CD4-positive, alpha-beta T cell treated with Interleukin-17A for 4 hours (primary cell): ENCODE measurements around the gene ZFAND2A.
"Not testable (repeated sequence)": the region's sequence is repeated elsewhere in the genome, so short reads cannot be mapped to it uniquely, and the experiment has no call there.

Source experiments
- DNase-seq: peaks from one replicate; pipeline ENCODE4 v3.0.0-alpha.2; 2020; ENCODE audit warnings: mixed read lengths

ZFAND2A gene

GRCh38 chr7:1174881-1175596 is 15.0 kb upstream of the ZFAND2A start:
- DNase-seq, result no peak

GRCh38 chr7:1174002-1174401 is 14.0 kb upstream of the ZFAND2A start:
- no peak for DNase-seq

- no peak for DNase-seq
Measured at GRCh38 chr7:1172666-1173523, 12.9 kb upstream of the ZFAND2A start.

GRCh38 chr7:1171516-1171915 is 11.5 kb upstream of the ZFAND2A start:
- not testable (repeated sequence) for DNase-seq

- DNase-seq, result no peak
Measured at GRCh38 chr7:1170741-1171501, 10.9 kb upstream of the ZFAND2A start.

- peak; percentile 97 for DNase-seq
Measured at GRCh38 chr7:1169409-1170368, 9.7 kb upstream of the ZFAND2A start.

- no peak for DNase-seq
Measured at GRCh38 chr7:1168422-1168821, 8.4 kb upstream of the ZFAND2A start.

- no peak for DNase-seq
Measured at GRCh38 chr7:1164436-1164835, 4.4 kb upstream of the ZFAND2A start.

GRCh38 chr7:1163121-1163520 is 3.1 kb upstream of the ZFAND2A start:
- no peak for DNase-seq

- DNase-seq, result no peak
Measured at GRCh38 chr7:1160670-1161021, 650 bp upstream of the ZFAND2A start.

- not testable (repeated sequence) for DNase-seq
Measured at GRCh38 chr7:1159231-1159630, 765 bp downstream of the ZFAND2A start.

GRCh38 chr7:1158203-1159126 is 1.5 kb downstream of the ZFAND2A start:
- DNase-seq, result no peak

- no peak for DNase-seq
Measured at GRCh38 chr7:1156782-1157535, 3.0 kb downstream of the ZFAND2A start.

- DNase-seq, result not testable (repeated sequence)
Measured at GRCh38 chr7:1155818-1156781, 3.9 kb downstream of the ZFAND2A start.

- DNase-seq, result no peak
Measured at GRCh38 chr7:1154172-1154739, 5.7 kb downstream of the ZFAND2A start.

- DNase-seq, result no peak
Measured at GRCh38 chr7:1152492-1152891, 7.5 kb downstream of the ZFAND2A start.

GRCh38 chr7:1151653-1152425 is 8.2 kb downstream of the ZFAND2A start:
- no peak for DNase-seq

- DNase-seq, result no peak
Measured at GRCh38 chr7:1151156-1151555, 8.8 kb downstream of the ZFAND2A start.
